Mononuclear cell (primary cell): Measurements from ENCODE around the gene CCDC157. TPM values are rescaled to one million over a fixed set of nuclear protein-coding genes. Genes with fewer than 3 reads are reported as not detected.
"Not testable (repeated sequence)": the region's sequence is repeated elsewhere in the genome, so short reads cannot be mapped to it uniquely, and the experiment has no call there.

Experiments used
- H3K27me3 ChIP-seq: 2 replicates; pipeline ENCODE4 v1.6.0; 2011; ENCODE audit warnings: low read length, control low read depth; ENCODE audit not compliant: insufficient read depth
- H3K4me1 ChIP-seq: 2 replicates; pipeline ENCODE4 v1.5.1; 2011; ENCODE audit warnings: mild to moderate bottlenecking, low read length, control low read depth; ENCODE audit not compliant: insufficient read depth
- H3K4me3 ChIP-seq: 2 replicates; pipeline ENCODE4 v1.5.1; 2011; ENCODE audit warnings: mild to moderate bottlenecking, low read length, moderate library complexity
- H3K9me3 ChIP-seq: 2 replicates; pipeline ENCODE4 v1.5.1; 2011; ENCODE audit warnings: low read depth, mild to moderate bottlenecking, control low read depth, low read length
- total RNA-seq: library from RNA; depleted of rRNA; stranded (reverse); fragments of >200 nt; gene quantifications from one replicate; pipeline ENCODE4 v1.2.3, GENCODE V29; 2012

The CCDC157 gene
- total RNA-seq, 1 donor, result 4.9 TPM

GRCh38 chr22:30402028-30402765, 45.4 kb downstream of the CCDC157 start:
- peaks cover 18% of the 10 kb centered on the region for H3K4me1 ChIP-seq
- H3K27me3 ChIP-seq, result peaks cover 17% of the 10 kb centered on the region
- H3K9me3 ChIP-seq, result no peaks in the 10 kb centered on the region
- no peak overlapping the region for H3K4me3 ChIP-seq

GRCh38 chr22:30402766-30403104, 45.9 kb downstream of the CCDC157 start:
- Histone ChIP-seq H3K4me1 (peaks cover 12% of the 10 kb centered on the region), H3K27me3 (peaks cover 12% of the 10 kb centered on the region)
- H3K4me3 ChIP-seq, H3K9me3 ChIP-seq: not testable (repeated sequence)

GRCh38 chr22:30404307-30404706, 47.5 kb downstream of the CCDC157 start:
- Histone ChIP-seq H3K27me3 (no peaks in the 10 kb centered on the region), H3K4me1 (no peaks in the 10 kb centered on the region)

GRCh38 chr22:30405731-30406130, 48.9 kb downstream of the CCDC157 start:
- Histone ChIP-seq H3K4me1 (no peaks in the 10 kb centered on the region), H3K4me3 (no peak overlapping the region), H3K9me3 (no peaks in the 10 kb centered on the region), H3K27me3 (no peaks in the 10 kb centered on the region)

More at GRCh38 chr22:30404307-30404706, 47.5 kb downstream of the CCDC157 start:
- H3K9me3 ChIP-seq, result no peaks in the 10 kb centered on the region
- no peak overlapping the region for H3K4me3 ChIP-seq

GRCh38 chr22:30406400-30406799, 49.6 kb downstream of the CCDC157 start:
- Histone ChIP-seq H3K9me3 (no peaks in the 10 kb centered on the region), H3K4me3 (no peak overlapping the region), H3K27me3 (no peaks in the 10 kb centered on the region), H3K4me1 (no peaks in the 10 kb centered on the region)

GRCh38 chr22:30408388-30409102, 51.7 kb downstream of the CCDC157 start:
- H3K9me3 ChIP-seq, result no peaks in the 10 kb centered on the region
- no peaks in the 10 kb centered on the region for H3K27me3 ChIP-seq
- no peak overlapping the region for H3K4me3 ChIP-seq
- H3K4me1 ChIP-seq, result no peaks in the 10 kb centered on the region

GRCh38 chr22:30411780-30412179, 55.0 kb downstream of the CCDC157 start:
- Histone ChIP-seq H3K4me1 (no peaks in the 10 kb centered on the region), H3K4me3 (no peak overlapping the region), H3K9me3 (no peaks in the 10 kb centered on the region), H3K27me3 (no peaks in the 10 kb centered on the region)

GRCh38 chr22:30413001-30413400, 56.2 kb downstream of the CCDC157 start:
- Histone ChIP-seq H3K27me3 (no peaks in the 10 kb centered on the region), H3K4me1 (no peaks in the 10 kb centered on the region), H3K4me3 (no peak overlapping the region), H3K9me3 (no peaks in the 10 kb centered on the region)

GRCh38 chr22:30413745-30414524, 57.1 kb downstream of the CCDC157 start:
- no peaks in the 10 kb centered on the region for H3K4me1 ChIP-seq
- no peak overlapping the region for H3K4me3 ChIP-seq
- H3K27me3 ChIP-seq, result no peaks in the 10 kb centered on the region
- H3K9me3 ChIP-seq, result no peaks in the 10 kb centered on the region

- Histone ChIP-seq H3K4me3 (no peak overlapping the region), H3K27me3 (no peaks in the 10 kb centered on the region), H3K4me1 (no peaks in the 10 kb centered on the region), H3K9me3 (no peaks in the 10 kb centered on the region)
Observed at GRCh38 chr22:30414525-30415047, 57.8 kb downstream of the CCDC157 start.

GRCh38 chr22:30416403-30416802, 59.6 kb downstream of the CCDC157 start:
- Histone ChIP-seq H3K4me1 (no peaks in the 10 kb centered on the region), H3K4me3 (no peak overlapping the region), H3K27me3 (no peaks in the 10 kb centered on the region), H3K9me3 (no peaks in the 10 kb centered on the region)

- H3K9me3 ChIP-seq, result no peaks in the 10 kb centered on the region
- H3K27me3 ChIP-seq, result no peaks in the 10 kb centered on the region
- H3K4me1 ChIP-seq, result no peaks in the 10 kb centered on the region
- no peak overlapping the region for H3K4me3 ChIP-seq
Observed at GRCh38 chr22:30416837-30417236, 60.0 kb downstream of the CCDC157 start.

GRCh38 chr22:30420347-30421125, 63.7 kb downstream of the CCDC157 start:
- Histone ChIP-seq H3K4me3 (no peak overlapping the region), H3K4me1 (peaks cover 30% of the 10 kb centered on the region), H3K27me3 (no peaks in the 10 kb centered on the region), H3K9me3 (no peaks in the 10 kb centered on the region)

- Histone ChIP-seq H3K4me1 (peaks cover 43% of the 10 kb centered on the region), H3K27me3 (no peaks in the 10 kb centered on the region), H3K9me3 (no peaks in the 10 kb centered on the region), H3K4me3 (no peak overlapping the region)
Observed at GRCh38 chr22:30421695-30422480, 65.1 kb downstream of the CCDC157 start.
